ENCODE data around the gene D2HGDH.
"Not testable (repeated sequence)": the region's sequence is repeated elsewhere in the genome, so short reads cannot be mapped to it uniquely, and the experiment has no call there.

Gene D2HGDH

GRCh38 chr2:241724975-241725870, 9.2 kb upstream of the D2HGDH start:
- no peak for DNase-seq (ENCODE audit: low read depth in 2 of 2)

GRCh38 chr2:241726459-241726858, 8.0 kb upstream of the D2HGDH start:
- DNase-seq (ENCODE audit: low read depth in 2 of 2) = no peak

- no peak for DNase-seq (ENCODE audit: low read depth in 2 of 2)
Observed at GRCh38 chr2:241728000-241728399, 6.4 kb upstream of the D2HGDH start.

- no peak for DNase-seq (ENCODE audit: low read depth in 2 of 2)
Observed at GRCh38 chr2:241728627-241729026, 5.8 kb upstream of the D2HGDH start.

- DNase-seq (ENCODE audit: low read depth in 2 of 2) = no peak
Observed at GRCh38 chr2:241729868-241730267, 4.6 kb upstream of the D2HGDH start.

DNA sequence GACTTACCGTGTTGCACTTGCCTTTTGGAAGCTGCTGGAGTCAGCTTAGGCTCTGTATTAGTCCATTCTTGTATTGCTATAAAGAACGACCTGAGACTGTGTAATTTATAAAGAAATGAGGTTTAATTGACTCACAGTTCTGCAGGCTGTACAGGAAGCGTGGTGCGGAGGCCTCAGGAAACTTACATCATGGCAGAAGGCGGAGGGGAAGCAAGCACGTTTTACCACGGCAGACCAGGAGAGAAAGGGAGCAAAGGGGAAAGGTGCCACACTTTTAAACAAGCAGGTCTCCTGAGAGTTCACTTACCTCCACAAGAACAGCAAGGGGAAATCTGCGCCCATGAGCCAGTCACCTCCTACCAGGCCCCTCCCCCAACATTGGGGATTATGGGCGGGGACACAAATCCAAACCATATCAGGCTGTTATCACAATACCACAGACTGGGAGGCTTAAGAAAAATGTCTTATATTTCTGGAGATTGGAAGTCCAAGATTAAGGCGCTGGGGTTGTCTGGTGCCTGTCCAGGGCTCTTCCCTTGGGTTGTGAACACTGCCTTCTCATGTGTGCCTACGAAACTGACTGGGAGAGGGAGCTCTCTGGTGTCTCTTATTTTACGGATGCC, 3.6 kb upstream of the D2HGDH start:
- DNase-seq (ENCODE audit: low read depth in 2 of 2) = no peak

GRCh38 chr2:241732513-241733186, 1.8 kb upstream of the D2HGDH start:
- DNase-seq (ENCODE audit: low read depth in 2 of 2) = peak in 1 of 2 experiments; percentile 1

- no peak for DNase-seq (ENCODE audit: low read depth in 2 of 2)
Observed at GRCh38 chr2:241733391-241734207, 831 bp upstream of the D2HGDH start.

GRCh38 chr2:241734208-241734466, 293 bp upstream of the D2HGDH start:
- DNase-seq (ENCODE audit: low read depth in 2 of 2) = no peak

GRCh38 chr2:241736111-241736510, 1.7 kb downstream of the D2HGDH start:
- DNase-seq (ENCODE audit: low read depth in 2 of 2) = no peak

DNA sequence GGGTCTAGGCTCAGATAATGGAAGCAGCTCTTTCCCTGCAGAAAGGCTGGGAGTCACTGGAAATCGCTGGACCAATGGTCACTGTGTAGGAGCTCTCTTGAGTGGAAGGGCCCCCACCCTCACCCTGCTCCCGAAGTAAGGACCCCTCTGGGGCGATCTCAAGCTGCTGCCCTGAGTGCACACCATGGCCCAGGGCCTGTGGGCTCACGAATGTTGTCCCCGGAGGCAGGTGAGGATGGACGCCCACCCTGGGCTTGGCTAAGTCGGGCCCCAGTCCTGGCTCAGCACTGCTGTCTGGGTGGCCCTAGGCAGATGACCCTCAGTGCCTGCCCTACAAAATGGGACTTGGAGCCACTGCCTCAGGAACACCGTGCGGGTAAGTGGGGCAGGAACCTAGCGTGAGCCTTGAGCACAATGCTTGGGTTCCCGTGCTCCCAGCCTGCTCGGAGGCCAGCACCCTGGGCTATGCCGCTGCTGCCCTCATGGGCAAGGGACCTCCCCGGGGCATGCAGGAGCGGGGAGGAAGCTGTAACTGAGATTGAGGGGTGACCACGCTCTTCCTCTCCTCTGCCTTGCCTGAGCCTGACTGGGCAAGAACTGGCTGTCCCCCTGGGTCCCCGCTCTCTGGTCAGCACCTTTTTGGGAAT, 3.7 kb downstream of the D2HGDH start:
- DNase-seq (ENCODE audit: low read depth in 2 of 2) = no peak

GRCh38 chr2:241739177-241739576, 4.7 kb downstream of the D2HGDH start:
- DNase-seq (ENCODE audit: low read depth in 2 of 2) = no peak

GRCh38 chr2:241739651-241740050, 5.2 kb downstream of the D2HGDH start:
- DNase-seq (ENCODE audit: low read depth in 2 of 2) = peak in 1 of 2 experiments; percentile 1

DNA sequence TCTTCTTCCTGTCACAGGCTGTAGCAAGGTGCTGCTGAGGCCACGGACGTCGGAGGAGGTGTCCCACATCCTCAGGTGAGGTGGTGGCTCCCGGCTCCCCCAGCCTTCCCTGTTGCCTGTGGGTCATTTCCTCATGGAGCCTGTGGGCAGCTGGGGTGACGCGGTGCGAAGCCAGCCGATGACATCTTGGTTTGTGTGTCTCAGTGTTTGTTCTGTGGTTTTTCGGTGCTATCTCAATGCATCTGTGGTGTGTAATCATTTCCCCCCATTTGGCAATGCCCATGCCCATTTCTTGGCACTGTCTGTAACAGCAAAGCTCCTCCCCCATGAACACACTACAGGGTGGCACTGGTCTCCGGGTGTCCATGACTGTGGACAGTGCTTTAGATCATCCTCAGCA, 6.6 kb downstream of the D2HGDH start:
- no peak for DNase-seq (ENCODE audit: low read depth in 2 of 2)

GRCh38 chr2:241742320-241742939, 8.0 kb downstream of the D2HGDH start:
- DNase-seq (ENCODE audit: low read depth in 2 of 2) = no peak

DNA sequence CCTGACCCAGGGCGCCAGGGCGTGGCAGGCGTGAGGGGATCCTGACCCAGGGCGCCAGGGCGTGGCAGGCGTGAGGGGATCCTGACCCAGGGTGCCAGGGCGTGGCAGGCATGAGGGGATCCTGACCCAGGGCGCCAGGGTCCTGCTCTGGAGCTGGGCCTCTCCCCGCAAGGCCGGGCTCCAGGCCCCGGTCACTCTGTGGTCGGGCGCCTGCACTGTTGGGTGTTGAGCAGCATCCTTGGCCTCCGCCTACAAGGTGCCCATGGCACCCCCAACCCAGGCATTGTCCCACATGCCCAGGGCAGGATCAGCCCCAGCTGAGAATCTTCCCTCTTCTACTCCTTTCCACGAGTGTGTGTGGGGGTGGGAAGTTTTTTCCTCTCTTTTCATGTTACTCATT, 8.6 kb downstream of the D2HGDH start:
- DNase-seq (ENCODE audit: low read depth in 2 of 2) = not testable (repeated sequence)

- no peak for DNase-seq (ENCODE audit: low read depth in 2 of 2)
Observed at GRCh38 chr2:241743620-241744019, 9.2 kb downstream of the D2HGDH start.

DNA sequence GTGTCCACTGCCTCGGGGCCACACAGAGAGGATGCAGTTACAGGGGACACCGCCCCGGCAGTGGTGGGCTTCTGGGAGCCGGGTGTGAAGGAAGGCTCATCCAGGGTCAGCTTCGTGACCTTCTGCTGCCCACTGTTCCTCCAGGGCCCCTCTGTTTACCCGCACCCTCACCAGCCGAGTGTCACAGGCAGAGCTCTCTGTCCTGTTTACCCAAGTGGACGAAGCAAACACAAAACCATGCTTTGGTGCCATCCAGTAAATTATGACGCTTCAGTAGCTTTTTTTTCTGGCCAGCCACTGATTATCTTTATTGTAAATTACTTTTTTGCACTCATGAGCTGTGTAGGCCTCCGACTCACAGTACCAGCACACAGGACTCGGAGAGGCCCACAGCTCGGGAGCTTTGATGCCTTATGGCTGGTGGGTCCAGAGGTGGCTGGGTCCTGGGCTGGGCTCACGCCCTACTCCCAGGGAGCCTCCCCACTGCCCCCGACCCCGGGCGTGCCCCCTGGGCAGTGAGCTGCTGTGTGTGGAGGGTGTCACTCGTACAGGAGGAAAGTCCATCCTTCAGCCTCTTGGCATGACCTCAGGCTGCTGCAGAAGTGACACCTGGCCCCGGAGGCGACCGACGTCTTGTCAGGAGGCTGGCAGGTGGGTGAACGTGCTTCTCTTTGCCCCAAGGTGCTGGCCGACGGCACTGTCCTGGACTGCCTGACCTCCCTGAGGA, 9.8 kb downstream of the D2HGDH start:
- no peak for DNase-seq (ENCODE audit: low read depth in 2 of 2)

GRCh38 chr2:241745276-241745675, 10.8 kb downstream of the D2HGDH start:
- no peak for DNase-seq (ENCODE audit: low read depth in 2 of 2)

DNA sequence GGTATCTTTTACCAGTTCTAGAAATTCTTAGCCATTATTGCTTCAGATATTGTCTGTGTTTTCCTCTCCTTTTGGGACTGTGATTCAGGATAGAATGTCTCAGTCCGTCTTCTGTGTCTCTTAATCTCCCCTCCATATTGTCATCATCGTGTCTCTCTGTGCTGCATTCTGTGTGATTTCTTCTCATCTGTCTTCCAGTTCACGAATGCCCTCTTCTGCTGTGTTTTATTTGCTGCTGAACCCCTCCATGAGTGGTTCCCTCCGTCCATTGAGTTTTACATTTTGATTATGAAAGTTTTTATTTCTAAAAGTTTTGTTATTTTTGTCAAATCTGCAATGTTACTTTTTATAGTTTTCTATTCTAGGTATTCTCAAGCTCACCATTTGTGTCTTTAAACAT, 11.7 kb downstream of the D2HGDH start:
- DNase-seq (ENCODE audit: low read depth in 2 of 2) = no peak

Data from fibroblast of skin of left biceps (primary cell).